Ishikawa (cell line): ENCODE results near the gene MARCHF10.

ENCODE experiments used
- CEBPB ChIP-seq: IDR thresholded peaks from 2 replicates; pipeline ENCODE4 v1.6.1; 2012
- CREB1 ChIP-seq: IDR thresholded peaks from 2 replicates; pipeline ENCODE4 v1.6.1; 2012; ENCODE audit warnings: low read depth
- EGR1 ChIP-seq: IDR thresholded peaks from 2 replicates; pipeline ENCODE4 v1.6.1; 2012
- EP300 ChIP-seq: IDR thresholded peaks from 2 replicates; pipeline ENCODE4 v1.6.1; 2012; ENCODE audit warnings: borderline replicate concordance
- FOXM1 ChIP-seq: IDR thresholded peaks from 2 replicates; pipeline ENCODE4 v1.6.1; 2012; ENCODE audit warnings: low read depth, borderline replicate concordance
- NFIC ChIP-seq: IDR thresholded peaks from 2 replicates; pipeline ENCODE4 v1.6.1; 2012
- RAD21 ChIP-seq: IDR thresholded peaks from 2 replicates; pipeline ENCODE4 v1.6.1; 2012; ENCODE audit warnings: low read depth
- TAF1 ChIP-seq: IDR thresholded peaks from 2 replicates; pipeline ENCODE4 v1.6.1; 2012; ENCODE audit warnings: low read depth, mild to moderate bottlenecking
- TCF12 ChIP-seq: IDR thresholded peaks from 2 replicates; pipeline ENCODE4 v1.6.1; 2012; ENCODE audit warnings: low read depth
- TEAD4 ChIP-seq: IDR thresholded peaks from 2 replicates; pipeline ENCODE4 v1.6.1; 2012
- YY1 ChIP-seq: IDR thresholded peaks from 2 replicates; pipeline ENCODE4 v1.6.1; 2012; ENCODE audit warnings: low read depth
- ZBTB7A ChIP-seq: IDR thresholded peaks from 2 replicates; pipeline ENCODE4 v1.6.1; 2012; ENCODE audit warnings: low read depth
- TF ChIP-seq, protein P1 (sequence below): IDR thresholded peaks from 2 replicates; pipeline ENCODE4 v1.6.1; 2012
- TF ChIP-seq, protein P2 (sequence below): IDR thresholded peaks from 2 replicates; pipeline ENCODE4 v1.6.1; 2012
- TF ChIP-seq, protein P3 (sequence below): IDR thresholded peaks from 2 replicates; pipeline ENCODE4 v1.6.1; 2012; ENCODE audit warnings: low read depth, mild to moderate bottlenecking

The MARCHF10 gene

DNA sequence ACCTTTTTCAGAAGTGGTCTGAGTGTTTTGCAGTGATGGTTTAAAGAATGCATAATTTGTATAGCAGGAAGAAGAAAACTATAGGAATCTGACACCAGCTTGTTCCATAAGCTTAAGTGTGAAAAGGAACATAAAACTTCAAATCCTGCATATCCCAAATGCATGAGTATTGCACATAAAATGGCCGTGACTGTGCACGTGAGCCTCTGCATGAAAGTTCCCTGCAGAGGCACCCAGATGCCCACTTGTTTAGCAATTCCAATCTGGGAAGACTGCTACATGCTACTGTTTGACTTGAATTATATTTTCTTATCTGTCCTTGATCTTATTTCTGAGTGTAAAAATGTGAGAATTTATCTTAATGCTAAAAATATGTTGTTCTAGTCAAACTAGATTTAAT lies 21.5 kb downstream of the MARCHF10 start:
- TF ChIP-seq, protein P1, sequence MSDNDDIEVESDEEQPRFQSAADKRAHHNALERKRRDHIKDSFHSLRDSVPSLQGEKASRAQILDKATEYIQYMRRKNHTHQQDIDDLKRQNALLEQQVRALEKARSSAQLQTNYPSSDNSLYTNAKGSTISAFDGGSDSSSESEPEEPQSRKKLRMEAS: no peak
- TF ChIP-seq EP300: no peak
- no peak for TF ChIP-seq RAD21
- TF ChIP-seq TAF1: no peak
- TF ChIP-seq, protein P2, sequence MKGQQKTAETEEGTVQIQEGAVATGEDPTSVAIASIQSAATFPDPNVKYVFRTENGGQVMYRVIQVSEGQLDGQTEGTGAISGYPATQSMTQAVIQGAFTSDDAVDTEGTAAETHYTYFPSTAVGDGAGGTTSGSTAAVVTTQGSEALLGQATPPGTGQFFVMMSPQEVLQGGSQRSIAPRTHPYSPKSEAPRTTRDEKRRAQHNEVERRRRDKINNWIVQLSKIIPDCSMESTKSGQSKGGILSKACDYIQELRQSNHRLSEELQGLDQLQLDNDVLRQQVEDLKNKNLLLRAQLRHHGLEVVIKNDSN: no peak
- TF ChIP-seq CEBPB: no peak
- TF ChIP-seq TEAD4: no peak
- TF ChIP-seq NFIC: no peak
- TF ChIP-seq, protein P3, sequence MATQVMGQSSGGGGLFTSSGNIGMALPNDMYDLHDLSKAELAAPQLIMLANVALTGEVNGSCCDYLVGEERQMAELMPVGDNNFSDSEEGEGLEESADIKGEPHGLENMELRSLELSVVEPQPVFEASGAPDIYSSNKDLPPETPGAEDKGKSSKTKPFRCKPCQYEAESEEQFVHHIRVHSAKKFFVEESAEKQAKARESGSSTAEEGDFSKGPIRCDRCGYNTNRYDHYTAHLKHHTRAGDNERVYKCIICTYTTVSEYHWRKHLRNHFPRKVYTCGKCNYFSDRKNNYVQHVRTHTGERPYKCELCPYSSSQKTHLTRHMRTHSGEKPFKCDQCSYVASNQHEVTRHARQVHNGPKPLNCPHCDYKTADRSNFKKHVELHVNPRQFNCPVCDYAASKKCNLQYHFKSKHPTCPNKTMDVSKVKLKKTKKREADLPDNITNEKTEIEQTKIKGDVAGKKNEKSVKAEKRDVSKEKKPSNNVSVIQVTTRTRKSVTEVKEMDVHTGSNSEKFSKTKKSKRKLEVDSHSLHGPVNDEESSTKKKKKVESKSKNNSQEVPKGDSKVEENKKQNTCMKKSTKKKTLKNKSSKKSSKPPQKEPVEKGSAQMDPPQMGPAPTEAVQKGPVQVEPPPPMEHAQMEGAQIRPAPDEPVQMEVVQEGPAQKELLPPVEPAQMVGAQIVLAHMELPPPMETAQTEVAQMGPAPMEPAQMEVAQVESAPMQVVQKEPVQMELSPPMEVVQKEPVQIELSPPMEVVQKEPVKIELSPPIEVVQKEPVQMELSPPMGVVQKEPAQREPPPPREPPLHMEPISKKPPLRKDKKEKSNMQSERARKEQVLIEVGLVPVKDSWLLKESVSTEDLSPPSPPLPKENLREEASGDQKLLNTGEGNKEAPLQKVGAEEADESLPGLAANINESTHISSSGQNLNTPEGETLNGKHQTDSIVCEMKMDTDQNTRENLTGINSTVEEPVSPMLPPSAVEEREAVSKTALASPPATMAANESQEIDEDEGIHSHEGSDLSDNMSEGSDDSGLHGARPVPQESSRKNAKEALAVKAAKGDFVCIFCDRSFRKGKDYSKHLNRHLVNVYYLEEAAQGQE: no peak
- no peak for TF ChIP-seq EGR1
- TF ChIP-seq YY1: no peak
- TF ChIP-seq CREB1: no peak
- no peak for TF ChIP-seq FOXM1

- no peak for TF ChIP-seq FOXM1
- TF ChIP-seq ZBTB7A: no peak
- TF ChIP-seq TEAD4: no peak
- no peak for TF ChIP-seq EP300
These were observed 25.3 kb downstream of the MARCHF10 start for GRCh38 chr17:62782730-62783270.

- TF ChIP-seq, protein P1: no peak
- TF ChIP-seq RAD21: no peak
- no peak for TF ChIP-seq YY1
- no peak for TF ChIP-seq TAF1
- no peak for TF ChIP-seq FOXM1
- TF ChIP-seq, protein P3: no peak
- no peak for TF ChIP-seq CEBPB
- TF ChIP-seq TEAD4: no peak
- no peak for TF ChIP-seq CREB1
- TF ChIP-seq, protein P2: no peak
- TF ChIP-seq EGR1: no peak
- no peak for TF ChIP-seq TCF12
These were observed 26.3 kb downstream of the MARCHF10 start for GRCh38 chr17:62781831-62782251.

DNA sequence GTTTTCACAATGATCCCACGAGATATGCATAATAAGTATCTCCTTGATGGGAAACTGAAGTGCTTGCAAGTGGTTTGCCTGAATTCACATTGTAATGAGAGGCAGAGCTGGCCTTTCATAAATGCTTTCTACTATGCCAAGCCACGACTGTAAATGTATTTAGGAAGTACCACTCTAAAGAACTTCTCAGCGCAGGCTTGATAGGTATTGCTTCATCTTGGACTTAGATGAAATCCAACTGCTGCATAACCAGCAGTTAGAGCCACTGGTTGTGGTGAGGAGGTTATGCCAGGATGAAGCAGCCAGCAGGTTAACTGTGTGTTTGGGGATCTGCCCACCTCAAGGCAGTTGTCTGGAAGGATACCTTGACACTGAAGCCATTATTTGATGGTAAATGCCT lies 26.8 kb downstream of the MARCHF10 start:
- no peak for TF ChIP-seq YY1
- TF ChIP-seq, protein P3: no peak
- no peak for TF ChIP-seq TAF1
- TF ChIP-seq CREB1: no peak

DNA sequence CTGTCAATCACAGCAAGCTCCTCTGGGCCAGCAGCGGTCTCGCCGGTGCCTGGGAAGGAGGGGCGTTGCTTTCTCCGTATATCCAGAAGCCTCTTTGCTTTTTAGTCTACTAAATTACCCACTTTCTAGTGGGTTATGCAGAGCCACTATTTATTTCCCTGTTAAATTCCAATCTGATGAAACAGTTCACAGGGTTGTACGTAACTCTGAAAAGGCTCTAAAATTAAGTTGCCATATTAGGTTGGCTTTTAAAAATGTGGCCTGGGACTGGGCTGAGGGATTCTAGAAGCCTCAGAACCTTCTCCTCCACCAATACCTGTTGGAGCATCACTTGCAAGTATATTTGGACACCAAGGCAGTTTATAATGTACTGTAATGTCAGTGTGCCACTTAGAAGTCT lies 27.2 kb downstream of the MARCHF10 start:
- TF ChIP-seq YY1: no peak
